Mesenchymal stem cell (in vitro differentiated cells and primary cell): ENCODE measurements around the gene SNED1.

ENCODE experiments used
- DNase-seq: peaks from one replicate; pipeline ENCODE4 v3.0.0-alpha.2; 2013
- H2AFZ ChIP-seq: one replicate; pipeline ENCODE4 v1.6.1; 2013; ENCODE audit warnings: low read depth, mild to moderate bottlenecking, control low read depth, inconsistent platforms, low read length, moderate library complexity
- H2AK5ac ChIP-seq: 2 replicates; pipeline ENCODE4 v1.6.1; 2013; ENCODE audit warnings: low read length, moderate library complexity, mild to moderate bottlenecking, inconsistent platforms; ENCODE audit not compliant: severe bottlenecking
- H2BK120ac ChIP-seq: one replicate; pipeline ENCODE4 v1.6.1; 2013; ENCODE audit warnings: low read depth, mild to moderate bottlenecking, inconsistent platforms, low read length, moderate library complexity
- H2BK12ac ChIP-seq, 2 experiments: one replicate each; pipeline ENCODE4 v1.6.1; 2013; ENCODE audit warnings: inconsistent platforms in 2 of 2, low read length in 2 of 2, mild to moderate bottlenecking in 2 of 2, moderate library complexity in 2 of 2, control low read depth in 1 of 2
- H2BK15ac ChIP-seq: one replicate; pipeline ENCODE4 v1.6.1; 2013; ENCODE audit warnings: mild to moderate bottlenecking, low read depth, inconsistent platforms; ENCODE audit not compliant: poor library complexity, severe bottlenecking
- H2BK5ac ChIP-seq: 2 replicates; pipeline ENCODE4 v1.6.1; 2013; ENCODE audit warnings: low read depth, mild to moderate bottlenecking, low read length, control low read depth, inconsistent platforms; ENCODE audit not compliant: poor library complexity, severe bottlenecking
- H3K14ac ChIP-seq, 2 experiments: one replicate each; pipeline ENCODE4 v1.6.1; 2013; ENCODE audit warnings: inconsistent platforms in 2 of 2, low read length in 2 of 2, control low read depth in 1 of 2, mild to moderate bottlenecking in 1 of 2, moderate library complexity in 1 of 2
- H3K18ac ChIP-seq, 2 experiments: one replicate each; pipeline ENCODE4 v1.6.1; 2013; ENCODE audit warnings: inconsistent platforms in 2 of 2, low read length in 2 of 2, control low read depth in 1 of 2, low read depth in 1 of 2, mild to moderate bottlenecking in 1 of 2
- H3K23ac ChIP-seq, 2 experiments: one replicate each; pipeline ENCODE4 v1.6.1; 2013; ENCODE audit warnings: inconsistent platforms in 2 of 2, low read length in 2 of 2, mild to moderate bottlenecking in 2 of 2, moderate library complexity in 2 of 2, control low read depth in 1 of 2
- H3K27ac ChIP-seq: 2 replicates; pipeline ENCODE4 v1.5.1; 2013; ENCODE audit warnings: mild to moderate bottlenecking, moderate library complexity, low read length, control low read depth, inconsistent platforms; ENCODE audit not compliant: poor library complexity, severe bottlenecking
- H3K27me3 ChIP-seq, 2 experiments: 2 replicates each; pipeline versions ENCODE4 v1.6.1 to v1.7.0; 2013; ENCODE audit warnings: low read length in 2 of 2, mild to moderate bottlenecking in 2 of 2, moderate library complexity in 2 of 2, control low read depth in 1 of 2, inconsistent platforms in 1 of 2; ENCODE audit not compliant: control insufficient read depth in 1 of 2, insufficient read depth in 1 of 2
- H3K36me3 ChIP-seq, 2 experiments: 2 replicates each; pipeline versions ENCODE4 v1.6.1 to v1.7.0; 2013; ENCODE audit warnings: low read length in 2 of 2, control low read depth in 1 of 2, inconsistent platforms in 1 of 2, low read depth in 1 of 2, mild to moderate bottlenecking in 1 of 2; ENCODE audit not compliant: insufficient read depth in 2 of 2, control insufficient read depth in 1 of 2
- H3K4ac ChIP-seq, 2 experiments: one replicate each; pipeline ENCODE4 v1.6.1; 2013; ENCODE audit warnings: inconsistent platforms in 2 of 2, low read length in 2 of 2, mild to moderate bottlenecking in 2 of 2, moderate library complexity in 2 of 2, control low read depth in 1 of 2, low read depth in 1 of 2
- H3K4me1 ChIP-seq: 2 replicates; pipeline ENCODE4 v1.6.1; 2013; ENCODE audit warnings: low read depth, low read length, control low read depth; ENCODE audit not compliant: control insufficient read depth, insufficient read depth
- H3K4me2 ChIP-seq: 2 replicates; pipeline ENCODE4 v1.6.1; 2013; ENCODE audit warnings: low read length, mild to moderate bottlenecking, inconsistent platforms; ENCODE audit not compliant: poor library complexity, severe bottlenecking
- H3K4me3 ChIP-seq, 2 experiments: 2 replicates each; pipeline versions ENCODE4 v1.5.1 to v1.7.0; 2013; ENCODE audit warnings: low read length in 2 of 2, mild to moderate bottlenecking in 2 of 2, control low read depth in 1 of 2, low read depth in 1 of 2; ENCODE audit not compliant: insufficient read depth in 1 of 2
- H3K79me1 ChIP-seq: replicated peaks from 2 replicates; pipeline ENCODE4 v1.6.1; 2013; ENCODE audit warnings: mild to moderate bottlenecking, control low read depth, low read length, inconsistent platforms; ENCODE audit not compliant: poor library complexity, severe bottlenecking
- H3K9ac ChIP-seq: 2 replicates; pipeline ENCODE4 v1.7.0; 2013; ENCODE audit warnings: mild to moderate bottlenecking, low read length, moderate library complexity
- H3K9me3 ChIP-seq: 2 replicates; pipeline ENCODE4 v1.7.0; 2013; ENCODE audit warnings: mild to moderate bottlenecking, low read length; ENCODE audit not compliant: control insufficient read depth
- H4K8ac ChIP-seq: one replicate; pipeline ENCODE4 v1.6.1; 2013; ENCODE audit warnings: inconsistent platforms, mild to moderate bottlenecking, low read length, moderate library complexity
- H4K91ac ChIP-seq: one replicate; pipeline ENCODE4 v1.6.1; 2013; ENCODE audit warnings: mild to moderate bottlenecking, low read length, inconsistent platforms
- WGBS: methylation state at CpG from one replicate; pipeline ENCODE4 v1.1.7; 2013; ENCODE audit warnings: mixed read lengths; 5-methylcytosine and 5-hydroxymethylcytosine counted together

Gene SNED1

GRCh38 chr2:241087420-241088268 is 89.2 kb downstream of the SNED1 start:
- no peak overlapping the region for H3K14ac ChIP-seq
- H3K36me3 ChIP-seq = peaks cover 26 to 96% of the 10 kb centered on the region in 2 experiments
- no peak overlapping the region for H2BK12ac ChIP-seq
- H3K79me1 ChIP-seq = peaks cover 20% of the 10 kb centered on the region
- no peak overlapping the region for H4K8ac ChIP-seq
- no peak overlapping the region for H2AK5ac ChIP-seq
- H3K27ac ChIP-seq = peak overlapping the region; percentile 59
- no peak overlapping the region for H3K4me3 ChIP-seq
- no peak for DNase-seq
- 98% methylated on average over 25 of the region's 29 CpGs for WGBS
- H2BK5ac ChIP-seq = no peak overlapping the region
- H3K4ac ChIP-seq = no peak overlapping the region
- no peak overlapping the region for H3K23ac ChIP-seq
- H3K18ac ChIP-seq = no peak overlapping the region
- peak overlapping the region; percentile 15 for H3K4me2 ChIP-seq
- H3K4me1 ChIP-seq = peaks cover 16% of the 10 kb centered on the region
- peak overlapping the region; percentile 3 for H4K91ac ChIP-seq
- H2BK15ac ChIP-seq = no peak overlapping the region
- H3K9ac ChIP-seq = no peak overlapping the region
- H3K27me3 ChIP-seq = no peaks in the 10 kb centered on the region
- H2AFZ ChIP-seq = no peak overlapping the region
- H3K9me3 ChIP-seq = no peaks in the 10 kb centered on the region
- H2BK120ac ChIP-seq = no peak overlapping the region

GRCh38 chr2:241088376-241088775 is 90.0 kb downstream of the SNED1 start:
- H2AFZ ChIP-seq = no peak overlapping the region
- no peak overlapping the region for H3K18ac ChIP-seq
- H3K79me1 ChIP-seq = peaks cover 23% of the 10 kb centered on the region
- peaks cover 28 to 96% of the 10 kb centered on the region in 2 experiments for H3K36me3 ChIP-seq
- H3K4ac ChIP-seq = no peak overlapping the region
- no peak overlapping the region for H4K91ac ChIP-seq
- H3K9me3 ChIP-seq = no peaks in the 10 kb centered on the region
- peak overlapping the region; percentile 15 for H3K4me2 ChIP-seq
- no peak overlapping the region for H2BK12ac ChIP-seq
- H2AK5ac ChIP-seq = no peak overlapping the region
- H3K14ac ChIP-seq = no peak overlapping the region
- no peak overlapping the region for H3K9ac ChIP-seq
- no peak overlapping the region for H3K23ac ChIP-seq
- no peaks in the 10 kb centered on the region for H3K27me3 ChIP-seq
- H3K27ac ChIP-seq = peak overlapping the region; percentile 59
- H2BK5ac ChIP-seq = no peak overlapping the region
- no peak overlapping the region for H2BK15ac ChIP-seq
- H3K4me3 ChIP-seq = no peak overlapping the region
- WGBS = 95% methylated on average over 8 of the region's 8 CpGs
- H4K8ac ChIP-seq = no peak overlapping the region
- no peak overlapping the region for H2BK120ac ChIP-seq
- DNase-seq = no peak
- H3K4me1 ChIP-seq = peaks cover 18% of the 10 kb centered on the region

- H2BK5ac ChIP-seq = no peak overlapping the region
- H2BK15ac ChIP-seq = no peak overlapping the region
- no peak overlapping the region for H3K23ac ChIP-seq
- no peak overlapping the region for H3K18ac ChIP-seq
- peaks cover 18% of the 10 kb centered on the region for H3K4me1 ChIP-seq
- H2BK12ac ChIP-seq = no peak overlapping the region
- no peak overlapping the region for H3K4me2 ChIP-seq
- no peaks in the 10 kb centered on the region for H3K9me3 ChIP-seq
- no peak overlapping the region for H3K9ac ChIP-seq
- H3K79me1 ChIP-seq = peaks cover 25% of the 10 kb centered on the region
- H4K91ac ChIP-seq = no peak overlapping the region
- no peak overlapping the region for H3K4ac ChIP-seq
- H2AK5ac ChIP-seq = no peak overlapping the region
- H2AFZ ChIP-seq = no peak overlapping the region
- no peaks in the 10 kb centered on the region for H3K27me3 ChIP-seq
- H4K8ac ChIP-seq = no peak overlapping the region
- H2BK120ac ChIP-seq = no peak overlapping the region
- no peak overlapping the region for H3K27ac ChIP-seq
- WGBS = 93% methylated on average over 20 of the region's 20 CpGs
- H3K4me3 ChIP-seq = no peak overlapping the region
- no peak overlapping the region for H3K14ac ChIP-seq
- no peak for DNase-seq
- peaks cover 31 to 98% of the 10 kb centered on the region in 2 experiments for H3K36me3 ChIP-seq
Measured at GRCh38 chr2:241088791-241089732, 90.6 kb downstream of the SNED1 start.

- Histone ChIP-seq H3K4me1 (peaks cover 18% of the 10 kb centered on the region), H4K8ac (no peak overlapping the region), H2BK5ac (no peak overlapping the region), H2AFZ (no peak overlapping the region), H3K14ac (no peak overlapping the region), H3K36me3 (peaks cover 45 to 100% of the 10 kb centered on the region in 2 experiments), H3K79me1 (peaks cover 37% of the 10 kb centered on the region), H3K4ac (no peak overlapping the region), H3K9ac (no peak overlapping the region), H4K91ac (no peak overlapping the region), H2BK15ac (no peak overlapping the region), H2BK12ac (no peak overlapping the region), H3K23ac (no peak overlapping the region), H3K27me3 (no peaks in the 10 kb centered on the region), H3K9me3 (no peaks in the 10 kb centered on the region), H2BK120ac (no peak overlapping the region), H3K18ac (no peak overlapping the region), H2AK5ac (no peak overlapping the region), H3K4me2 (no peak overlapping the region), H3K27ac (no peak overlapping the region), H3K4me3 (no peak overlapping the region)
- 91% methylated on average over 10 of the region's 10 CpGs for WGBS
- no peak for DNase-seq
Measured at GRCh38 chr2:241091201-241091600, 92.8 kb downstream of the SNED1 start.
